Lung (tissue), 12 donors: Measurements from ENCODE around the gene CHRNA7. TPM values are rescaled to one million over a fixed set of nuclear protein-coding genes. Genes with fewer than 3 reads are reported as not detected.
"Not testable (repeated sequence)": the region's sequence is repeated elsewhere in the genome, so short reads cannot be mapped to it uniquely, and the experiment has no call there.

Experiments used
- ATAC-seq: fragments of 200-7000 bp; cut with Tn5 transposase; one replicate; pipeline ENCODE4 v1.9.1; 2020; ENCODE audit warnings: moderate number of reproducible peaks; ENCODE audit not compliant: insufficient read depth, low FRiP score
- DNase-seq, 3 donors: peaks; one replicate each; pipeline ENCODE4 v3.0.0-alpha.2; 2013 to 2017
- H3K27ac ChIP-seq, 2 donors: one replicate each; pipeline ENCODE4 v1.5.1; 2013; ENCODE audit warnings: mild to moderate bottlenecking in 2 of 2, moderate library complexity in 2 of 2, control low read depth in 1 of 2, inconsistent platforms in 1 of 2, low read depth in 1 of 2, low read length in 1 of 2
- H3K27me3 ChIP-seq, 3 donors: one replicate each; pipeline ENCODE4 v1.5.1; 2013; ENCODE audit warnings: low read length in 2 of 3; ENCODE audit not compliant: control insufficient read depth in 3 of 3, insufficient read depth in 3 of 3
- H3K36me3 ChIP-seq, 4 donors: one replicate each; pipeline ENCODE4 v1.5.1; 2013; ENCODE audit warnings: low read length in 4 of 4, mild to moderate bottlenecking in 1 of 4, moderate library complexity in 1 of 4; ENCODE audit not compliant: control insufficient read depth in 4 of 4, insufficient read depth in 4 of 4
- H3K4me1 ChIP-seq, 5 donors: one replicate each; pipeline ENCODE4 v1.5.1; 2013; ENCODE audit warnings: low read length in 5 of 5, mild to moderate bottlenecking in 2 of 5, moderate library complexity in 1 of 5; ENCODE audit not compliant: control insufficient read depth in 5 of 5, insufficient read depth in 5 of 5
- H3K4me3 ChIP-seq: one replicate; pipeline ENCODE4 v1.5.1; 2013; ENCODE audit warnings: mild to moderate bottlenecking, control low read depth, moderate library complexity
- H3K9ac ChIP-seq, 2 donors: one replicate each; pipeline ENCODE4 v1.5.1; 2013; ENCODE audit warnings: low read length in 2 of 2, control low read depth in 1 of 2; ENCODE audit not compliant: insufficient read depth in 1 of 2
- H3K9me3 ChIP-seq, 4 donors: one replicate each; pipeline ENCODE4 v1.5.1; 2013; ENCODE audit warnings: low read length in 3 of 4, mild to moderate bottlenecking in 1 of 4, moderate library complexity in 1 of 4; ENCODE audit not compliant: control insufficient read depth in 4 of 4, insufficient read depth in 3 of 4
- WGBS, 2 donors: extraction: QIAGEN DNeasy Blood & Tissue Kit; methylation state at CpG; one replicate each; pipeline ENCODE4 v1.1.7; 2013; 5-methylcytosine and 5-hydroxymethylcytosine counted together
- polyA plus RNA-seq, 2 donors: library from polyadenylated mRNA; stranded (reverse); fragments of 200-250 nt; gene quantifications; one replicate each; pipeline ENCODE4 v1.2.1, GENCODE V29; 2013
- total RNA-seq, 2 donors: library from RNA; depleted of rRNA in 1 of 2; stranded (reverse); fragments of >200 nt in 1 of 2; gene quantifications; one replicate each; pipeline ENCODE4 v1.2.1, GENCODE V29; 2014 to 2021
- TF ChIP-seq, protein P1 (sequence below): IDR thresholded peaks from 2 replicates; pipeline ENCODE4 v1.5.1; 2012; ENCODE audit warnings: mild to moderate bottlenecking; ENCODE audit errors: control extremely low read depth, extremely low read depth
- donor health status: control.
- donor health status: control.
- donor health status: Bipolar disorder and iron deficiency.
- donor health status: healthy.
- donor health status: DM: yes; HTN: yes; CAD: no.

Gene CHRNA7
- total and polyA plus RNA-seq, 4 donors: 0.30 to 2.7 (median 1.4) TPM

DNA sequence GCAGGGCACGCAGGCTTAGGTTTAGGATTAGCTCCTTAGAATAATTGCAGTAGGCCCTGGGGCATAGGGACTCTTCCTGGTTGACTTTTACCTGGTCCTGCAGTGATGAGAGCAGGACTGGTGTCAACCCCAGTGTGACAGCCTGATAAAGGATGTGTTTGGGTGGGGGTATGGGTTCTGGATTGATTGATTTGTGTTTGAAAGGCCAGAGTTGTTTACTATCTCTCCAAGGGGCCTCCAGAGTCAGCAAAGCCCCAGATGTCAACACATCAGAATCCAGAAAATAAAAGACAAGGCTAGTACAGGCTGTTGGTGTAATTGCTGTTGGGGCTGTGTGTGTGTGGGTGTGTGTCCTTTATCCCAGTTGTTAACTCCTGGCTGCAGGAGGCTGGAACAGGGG lies 122.3 kb downstream of the CHRNA7 start:
- Histone ChIP-seq H3K4me3 (no peak overlapping the region), H3K9me3 (peaks cover 0 to 2% (median 0%) of the 10 kb centered on the region in 4 donors), H3K36me3 (no peaks in the 10 kb centered on the region), H3K9ac (no peak overlapping the region), H3K4me1 (no peaks in the 10 kb centered on the region), H3K27me3 (no peaks in the 10 kb centered on the region), H3K27ac (no peak overlapping the region)
- DNase-seq: no peak
- WGBS, 2 donors: 7 to 49% methylated on average over 1 of the region's 1 CpG
- no peak for ATAC-seq
- TF ChIP-seq, protein P1, sequence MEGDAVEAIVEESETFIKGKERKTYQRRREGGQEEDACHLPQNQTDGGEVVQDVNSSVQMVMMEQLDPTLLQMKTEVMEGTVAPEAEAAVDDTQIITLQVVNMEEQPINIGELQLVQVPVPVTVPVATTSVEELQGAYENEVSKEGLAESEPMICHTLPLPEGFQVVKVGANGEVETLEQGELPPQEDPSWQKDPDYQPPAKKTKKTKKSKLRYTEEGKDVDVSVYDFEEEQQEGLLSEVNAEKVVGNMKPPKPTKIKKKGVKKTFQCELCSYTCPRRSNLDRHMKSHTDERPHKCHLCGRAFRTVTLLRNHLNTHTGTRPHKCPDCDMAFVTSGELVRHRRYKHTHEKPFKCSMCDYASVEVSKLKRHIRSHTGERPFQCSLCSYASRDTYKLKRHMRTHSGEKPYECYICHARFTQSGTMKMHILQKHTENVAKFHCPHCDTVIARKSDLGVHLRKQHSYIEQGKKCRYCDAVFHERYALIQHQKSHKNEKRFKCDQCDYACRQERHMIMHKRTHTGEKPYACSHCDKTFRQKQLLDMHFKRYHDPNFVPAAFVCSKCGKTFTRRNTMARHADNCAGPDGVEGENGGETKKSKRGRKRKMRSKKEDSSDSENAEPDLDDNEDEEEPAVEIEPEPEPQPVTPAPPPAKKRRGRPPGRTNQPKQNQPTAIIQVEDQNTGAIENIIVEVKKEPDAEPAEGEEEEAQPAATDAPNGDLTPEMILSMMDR: no peak

DNA sequence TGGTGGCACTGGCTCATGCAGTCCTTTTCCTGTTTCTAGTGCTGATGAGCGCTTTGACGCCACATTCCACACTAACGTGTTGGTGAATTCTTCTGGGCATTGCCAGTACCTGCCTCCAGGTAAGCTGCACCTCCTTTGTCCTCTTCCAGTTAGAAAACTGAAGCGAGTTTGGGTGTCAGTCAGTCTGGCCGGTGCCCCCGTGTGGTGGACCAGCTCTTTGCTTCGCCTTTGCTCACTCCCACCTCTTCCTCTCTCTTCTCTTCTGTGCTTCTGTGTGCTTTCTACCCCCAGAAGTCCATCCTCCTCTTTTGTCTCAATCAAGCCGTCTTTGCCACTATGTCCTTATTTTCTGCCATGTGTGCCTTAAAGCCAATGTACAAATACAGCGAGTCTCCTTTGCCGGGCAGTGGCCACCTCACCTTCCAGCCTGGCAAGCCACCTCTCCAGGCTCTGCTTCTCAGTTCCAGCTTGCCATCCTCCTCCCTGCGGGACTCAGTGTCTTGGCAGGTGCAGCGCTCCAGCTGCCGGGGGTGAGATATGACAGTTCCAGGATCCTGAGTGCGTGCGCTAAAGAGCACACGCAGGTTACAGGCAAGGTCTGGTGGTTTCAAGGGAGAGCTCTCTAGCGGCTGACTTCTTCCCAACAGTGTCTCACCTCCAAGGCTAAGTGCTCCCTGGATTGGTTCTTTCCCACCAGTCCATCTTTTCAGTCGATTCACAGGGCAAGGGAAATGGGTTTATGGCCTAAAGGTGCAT lies 123.7 kb downstream of the CHRNA7 start:
- H3K27ac ChIP-seq, ATAC-seq, DNase-seq, H3K4me1 ChIP-seq, H3K9ac ChIP-seq, H3K27me3 ChIP-seq, H3K4me3 ChIP-seq, H3K36me3 ChIP-seq, H3K9me3 ChIP-seq: not testable (repeated sequence)
- WGBS, 2 donors: no CpG with 5 or more reads among the region's 18 CpGs

DNA sequence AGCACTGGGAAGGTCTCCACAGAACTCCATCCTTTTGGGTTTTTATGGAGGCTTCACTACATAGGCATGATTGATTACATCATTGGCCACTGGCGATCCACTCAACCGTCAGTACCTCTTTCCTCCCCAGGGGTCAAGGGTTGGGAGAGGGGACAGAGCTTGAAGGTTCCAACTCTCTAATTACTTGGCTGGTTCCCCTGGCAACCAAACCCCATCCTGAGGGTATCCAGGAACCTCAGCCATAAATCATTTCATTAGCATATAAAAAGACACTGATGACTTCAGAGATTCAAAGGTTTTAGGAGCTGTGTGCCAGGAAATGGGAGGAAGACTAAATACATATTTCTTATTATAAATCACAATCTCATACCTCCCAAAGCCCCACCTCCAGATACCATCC lies 131.8 kb downstream of the CHRNA7 start:
- not testable (repeated sequence) for H3K27me3 ChIP-seq, H3K36me3 ChIP-seq, ATAC-seq, H3K4me3 ChIP-seq, DNase-seq, H3K4me1 ChIP-seq, H3K27ac ChIP-seq, H3K9me3 ChIP-seq, H3K9ac ChIP-seq
- no CpG with 5 or more reads among the region's 2 CpGs for WGBS, 2 donors

GRCh38 chr15:32164065-32164464 lies 133.8 kb downstream of the CHRNA7 start:
- not testable (repeated sequence) for DNase-seq, H3K27ac ChIP-seq, ATAC-seq, H3K4me1 ChIP-seq, H3K9ac ChIP-seq, H3K4me3 ChIP-seq, H3K36me3 ChIP-seq, H3K9me3 ChIP-seq, H3K27me3 ChIP-seq
- 83% methylated on average over 1 of the region's 7 CpGs; no CpG with 5 or more reads in 1 of the 2 donors for WGBS, 2 donors

- H3K27me3 ChIP-seq, H3K27ac ChIP-seq, DNase-seq, H3K9me3 ChIP-seq, H3K4me1 ChIP-seq, ATAC-seq, H3K4me3 ChIP-seq, H3K36me3 ChIP-seq, H3K9ac ChIP-seq: not testable (repeated sequence)
- no CpG with 5 or more reads among the region's 1 CpG for WGBS, 2 donors
These were observed 134.4 kb downstream of the CHRNA7 start for GRCh38 chr15:32164747-32165146.

DNA sequence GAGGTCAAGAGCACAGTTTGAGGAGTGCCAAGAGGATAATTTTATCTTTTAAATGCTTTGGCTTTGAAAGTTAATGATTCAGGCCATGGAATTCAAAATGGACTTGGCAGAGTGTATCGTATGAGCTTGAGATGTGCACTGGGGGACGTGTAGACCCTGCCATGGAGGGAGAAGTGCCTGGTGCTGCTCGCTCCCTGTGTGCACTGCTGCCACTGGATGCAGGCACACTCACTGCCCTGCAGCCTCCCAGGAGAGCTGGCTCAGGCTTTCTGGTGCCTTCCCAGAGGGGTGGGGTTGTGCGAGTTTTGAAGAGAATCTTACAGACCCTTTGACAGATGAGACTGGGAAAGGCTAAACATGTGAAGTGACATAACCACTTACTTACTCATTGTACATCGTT lies 135.5 kb downstream of the CHRNA7 start:
- not testable (repeated sequence) for DNase-seq, H3K4me3 ChIP-seq, H3K4me1 ChIP-seq, H3K27me3 ChIP-seq, H3K36me3 ChIP-seq, ATAC-seq, H3K27ac ChIP-seq, H3K9ac ChIP-seq, H3K9me3 ChIP-seq
- WGBS, 2 donors: 61 to 83% methylated on average over 1 of the region's 5 CpGs

GRCh38 chr15:32166270-32166669 lies 136.0 kb downstream of the CHRNA7 start:
- H3K27me3 ChIP-seq, H3K9ac ChIP-seq, H3K9me3 ChIP-seq, H3K36me3 ChIP-seq, H3K27ac ChIP-seq, H3K4me3 ChIP-seq, ATAC-seq, DNase-seq, H3K4me1 ChIP-seq: not testable (repeated sequence)
- WGBS, 2 donors: 90 to 95% methylated on average over 4 of the region's 4 CpGs

DNA sequence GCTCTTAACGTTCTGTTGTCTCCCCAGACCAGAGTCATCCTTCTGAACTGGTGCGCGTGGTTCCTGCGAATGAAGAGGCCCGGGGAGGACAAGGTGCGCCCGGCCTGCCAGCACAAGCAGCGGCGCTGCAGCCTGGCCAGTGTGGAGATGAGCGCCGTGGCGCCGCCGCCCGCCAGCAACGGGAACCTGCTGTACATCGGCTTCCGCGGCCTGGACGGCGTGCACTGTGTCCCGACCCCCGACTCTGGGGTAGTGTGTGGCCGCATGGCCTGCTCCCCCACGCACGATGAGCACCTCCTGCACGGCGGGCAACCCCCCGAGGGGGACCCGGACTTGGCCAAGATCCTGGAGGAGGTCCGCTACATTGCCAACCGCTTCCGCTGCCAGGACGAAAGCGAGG lies 137.6 kb downstream of the CHRNA7 start:
- not testable (repeated sequence) for H3K27ac ChIP-seq, DNase-seq, H3K27me3 ChIP-seq, H3K4me1 ChIP-seq, H3K36me3 ChIP-seq, H3K4me3 ChIP-seq, H3K9me3 ChIP-seq, ATAC-seq, H3K9ac ChIP-seq
- 97 to 98% methylated on average over 15 to 20 of the region's 35 CpGs for WGBS, 2 donors
